Measurements from ENCODE around the gene SLC25A42.

- TF ChIP-seq POLR2A (IDR thresholded peaks at IDR 0.05; ENCODE audit: low read depth, low read length), result no peak
- TF ChIP-seq CTCF (IDR thresholded peaks at IDR 0.05; ENCODE audit: extremely low read depth in 1 of 2, insufficient read depth in 1 of 2, low read depth in 1 of 2, low read length in 2 of 2), result no peak
- TF ChIP-seq, protein P1, sequence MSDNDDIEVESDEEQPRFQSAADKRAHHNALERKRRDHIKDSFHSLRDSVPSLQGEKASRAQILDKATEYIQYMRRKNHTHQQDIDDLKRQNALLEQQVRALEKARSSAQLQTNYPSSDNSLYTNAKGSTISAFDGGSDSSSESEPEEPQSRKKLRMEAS (IDR thresholded peaks at IDR 0.05; ENCODE audit: insufficient read depth, insufficient read length), result no peak
These were observed 9.4 kb upstream of the SLC25A42 start for GRCh38 chr19:19054315-19054938.
